DOHH2 (cell line): ENCODE data around the gene LCN15.

Source experiments
- EZH2phosphoT487 ChIP-seq: fragments of 200-600 bp; sonication (generic); IDR thresholded peaks from 2 replicates; pipeline ENCODE4 v1.6.1; 2017; ENCODE audit warnings: borderline replicate concordance, mild to moderate bottlenecking, antibody characterized with exemption, low read length, moderate library complexity, mixed read lengths
- TF ChIP-seq, protein P1 (sequence below): fragments of 200-600 bp; sonication (generic); IDR thresholded peaks from one replicate; pipeline ENCODE4 v1.5.1; 2014; ENCODE audit warnings: antibody characterized with exemption, mild to moderate bottlenecking, low read depth, low read length; ENCODE audit not compliant: poor library complexity, severe bottlenecking

DNA sequence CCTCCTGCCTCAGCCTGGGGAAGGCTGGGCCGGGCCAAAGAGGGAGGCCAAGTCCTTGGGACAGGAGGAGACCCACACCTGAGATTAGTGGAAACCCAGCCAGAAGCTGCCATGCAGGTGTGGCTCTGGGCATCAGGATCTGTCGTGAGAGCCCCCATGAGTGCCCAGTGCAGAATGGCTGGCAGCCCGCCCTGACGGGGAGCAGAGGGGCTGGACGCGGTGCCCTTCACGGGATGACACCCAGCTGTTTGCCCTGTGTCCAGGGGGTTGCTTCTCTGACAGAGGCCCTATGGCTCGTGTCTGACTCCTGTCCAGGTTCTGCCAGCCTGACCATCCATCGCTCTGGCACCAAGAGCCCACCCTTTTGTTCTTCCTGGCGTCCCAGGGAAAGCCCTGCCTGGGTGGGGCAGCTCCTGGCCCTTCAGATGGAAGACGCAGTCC is 43.4 kb downstream of the LCN15 start:
- TF ChIP-seq, protein P1, sequence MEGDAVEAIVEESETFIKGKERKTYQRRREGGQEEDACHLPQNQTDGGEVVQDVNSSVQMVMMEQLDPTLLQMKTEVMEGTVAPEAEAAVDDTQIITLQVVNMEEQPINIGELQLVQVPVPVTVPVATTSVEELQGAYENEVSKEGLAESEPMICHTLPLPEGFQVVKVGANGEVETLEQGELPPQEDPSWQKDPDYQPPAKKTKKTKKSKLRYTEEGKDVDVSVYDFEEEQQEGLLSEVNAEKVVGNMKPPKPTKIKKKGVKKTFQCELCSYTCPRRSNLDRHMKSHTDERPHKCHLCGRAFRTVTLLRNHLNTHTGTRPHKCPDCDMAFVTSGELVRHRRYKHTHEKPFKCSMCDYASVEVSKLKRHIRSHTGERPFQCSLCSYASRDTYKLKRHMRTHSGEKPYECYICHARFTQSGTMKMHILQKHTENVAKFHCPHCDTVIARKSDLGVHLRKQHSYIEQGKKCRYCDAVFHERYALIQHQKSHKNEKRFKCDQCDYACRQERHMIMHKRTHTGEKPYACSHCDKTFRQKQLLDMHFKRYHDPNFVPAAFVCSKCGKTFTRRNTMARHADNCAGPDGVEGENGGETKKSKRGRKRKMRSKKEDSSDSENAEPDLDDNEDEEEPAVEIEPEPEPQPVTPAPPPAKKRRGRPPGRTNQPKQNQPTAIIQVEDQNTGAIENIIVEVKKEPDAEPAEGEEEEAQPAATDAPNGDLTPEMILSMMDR: no peak
- TF ChIP-seq EZH2phosphoT487: no peak
